ENCODE measurements around the gene WDR6. TPM values are rescaled to one million over a fixed set of nuclear protein-coding genes. Genes with fewer than 3 reads are reported as not detected.

WDR6 gene
- total and polyA plus RNA-seq, 2 experiments from 2014 or later: 76.5 to 156 TPM

DNA sequence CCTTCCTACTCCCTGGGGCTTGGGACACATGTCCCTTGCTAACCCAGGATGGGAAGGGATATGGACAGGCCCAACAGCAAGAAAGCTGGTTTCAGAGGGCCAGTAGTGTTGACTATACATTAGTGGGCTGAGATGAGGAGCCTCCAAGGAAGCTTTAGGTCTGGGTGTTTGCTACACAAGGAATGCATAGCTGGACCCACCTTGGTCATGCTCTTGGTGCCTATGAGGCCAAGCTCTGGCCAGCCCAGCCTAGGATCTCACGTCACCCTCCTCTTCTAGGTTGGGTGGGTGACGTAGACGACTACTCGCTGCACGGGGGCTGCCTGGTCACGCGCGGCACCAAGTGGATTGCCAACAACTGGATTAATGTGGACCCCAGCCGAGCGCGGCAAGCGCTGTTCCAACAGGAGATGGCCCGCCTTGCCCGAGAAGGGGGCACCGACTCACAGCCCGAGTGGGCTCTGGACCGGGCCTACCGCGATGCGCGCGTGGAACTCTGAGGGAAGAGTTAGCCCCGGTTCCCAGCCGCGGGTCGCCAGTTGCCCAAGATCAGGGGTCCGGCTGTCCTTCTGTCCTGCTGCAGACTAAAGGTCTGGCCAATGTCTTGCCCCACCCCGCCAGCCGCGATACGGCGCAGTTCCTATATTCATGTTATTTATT, 653 bp upstream of the WDR6 start:
- peaks cover 3% of the 10 kb centered on the region; the same call in 1 of the 2 replicates for H3K36me3 ChIP-seq (ENCODE audit: insufficient read depth)
- peak overlapping the region; percentile 99 for H3K4me3 ChIP-seq
- TF ChIP-seq, protein P1, sequence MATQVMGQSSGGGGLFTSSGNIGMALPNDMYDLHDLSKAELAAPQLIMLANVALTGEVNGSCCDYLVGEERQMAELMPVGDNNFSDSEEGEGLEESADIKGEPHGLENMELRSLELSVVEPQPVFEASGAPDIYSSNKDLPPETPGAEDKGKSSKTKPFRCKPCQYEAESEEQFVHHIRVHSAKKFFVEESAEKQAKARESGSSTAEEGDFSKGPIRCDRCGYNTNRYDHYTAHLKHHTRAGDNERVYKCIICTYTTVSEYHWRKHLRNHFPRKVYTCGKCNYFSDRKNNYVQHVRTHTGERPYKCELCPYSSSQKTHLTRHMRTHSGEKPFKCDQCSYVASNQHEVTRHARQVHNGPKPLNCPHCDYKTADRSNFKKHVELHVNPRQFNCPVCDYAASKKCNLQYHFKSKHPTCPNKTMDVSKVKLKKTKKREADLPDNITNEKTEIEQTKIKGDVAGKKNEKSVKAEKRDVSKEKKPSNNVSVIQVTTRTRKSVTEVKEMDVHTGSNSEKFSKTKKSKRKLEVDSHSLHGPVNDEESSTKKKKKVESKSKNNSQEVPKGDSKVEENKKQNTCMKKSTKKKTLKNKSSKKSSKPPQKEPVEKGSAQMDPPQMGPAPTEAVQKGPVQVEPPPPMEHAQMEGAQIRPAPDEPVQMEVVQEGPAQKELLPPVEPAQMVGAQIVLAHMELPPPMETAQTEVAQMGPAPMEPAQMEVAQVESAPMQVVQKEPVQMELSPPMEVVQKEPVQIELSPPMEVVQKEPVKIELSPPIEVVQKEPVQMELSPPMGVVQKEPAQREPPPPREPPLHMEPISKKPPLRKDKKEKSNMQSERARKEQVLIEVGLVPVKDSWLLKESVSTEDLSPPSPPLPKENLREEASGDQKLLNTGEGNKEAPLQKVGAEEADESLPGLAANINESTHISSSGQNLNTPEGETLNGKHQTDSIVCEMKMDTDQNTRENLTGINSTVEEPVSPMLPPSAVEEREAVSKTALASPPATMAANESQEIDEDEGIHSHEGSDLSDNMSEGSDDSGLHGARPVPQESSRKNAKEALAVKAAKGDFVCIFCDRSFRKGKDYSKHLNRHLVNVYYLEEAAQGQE (IDR thresholded peaks at IDR 0.05; ENCODE audit: unreplicated experiment): no peak
- TF ChIP-seq STAT1 (IDR thresholded peaks at IDR 0.05; ENCODE audit: unreplicated experiment) (no peak), EZH2phosphoT487 (IDR thresholded peaks at IDR 0.05; ENCODE audit: unreplicated experiment) (no peak), JUNB (IDR thresholded peaks at IDR 0.05; ENCODE audit: unreplicated experiment) (no peak), POLR2AphosphoS5 (IDR thresholded peaks at IDR 0.05; ENCODE audit: low read depth) (no peak)
- TF ChIP-seq, protein P2, sequence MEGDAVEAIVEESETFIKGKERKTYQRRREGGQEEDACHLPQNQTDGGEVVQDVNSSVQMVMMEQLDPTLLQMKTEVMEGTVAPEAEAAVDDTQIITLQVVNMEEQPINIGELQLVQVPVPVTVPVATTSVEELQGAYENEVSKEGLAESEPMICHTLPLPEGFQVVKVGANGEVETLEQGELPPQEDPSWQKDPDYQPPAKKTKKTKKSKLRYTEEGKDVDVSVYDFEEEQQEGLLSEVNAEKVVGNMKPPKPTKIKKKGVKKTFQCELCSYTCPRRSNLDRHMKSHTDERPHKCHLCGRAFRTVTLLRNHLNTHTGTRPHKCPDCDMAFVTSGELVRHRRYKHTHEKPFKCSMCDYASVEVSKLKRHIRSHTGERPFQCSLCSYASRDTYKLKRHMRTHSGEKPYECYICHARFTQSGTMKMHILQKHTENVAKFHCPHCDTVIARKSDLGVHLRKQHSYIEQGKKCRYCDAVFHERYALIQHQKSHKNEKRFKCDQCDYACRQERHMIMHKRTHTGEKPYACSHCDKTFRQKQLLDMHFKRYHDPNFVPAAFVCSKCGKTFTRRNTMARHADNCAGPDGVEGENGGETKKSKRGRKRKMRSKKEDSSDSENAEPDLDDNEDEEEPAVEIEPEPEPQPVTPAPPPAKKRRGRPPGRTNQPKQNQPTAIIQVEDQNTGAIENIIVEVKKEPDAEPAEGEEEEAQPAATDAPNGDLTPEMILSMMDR (conservative IDR thresholded peaks at IDR 0.05; ENCODE audit: low read depth in 2 of 2): no peak
- TF ChIP-seq, protein P3, sequence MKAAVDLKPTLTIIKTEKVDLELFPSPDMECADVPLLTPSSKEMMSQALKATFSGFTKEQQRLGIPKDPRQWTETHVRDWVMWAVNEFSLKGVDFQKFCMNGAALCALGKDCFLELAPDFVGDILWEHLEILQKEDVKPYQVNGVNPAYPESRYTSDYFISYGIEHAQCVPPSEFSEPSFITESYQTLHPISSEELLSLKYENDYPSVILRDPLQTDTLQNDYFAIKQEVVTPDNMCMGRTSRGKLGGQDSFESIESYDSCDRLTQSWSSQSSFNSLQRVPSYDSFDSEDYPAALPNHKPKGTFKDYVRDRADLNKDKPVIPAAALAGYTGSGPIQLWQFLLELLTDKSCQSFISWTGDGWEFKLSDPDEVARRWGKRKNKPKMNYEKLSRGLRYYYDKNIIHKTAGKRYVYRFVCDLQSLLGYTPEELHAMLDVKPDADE (IDR thresholded peaks at IDR 0.05): no peak
- H2AFZ ChIP-seq: peak overlapping the region; percentile 63; the same call in 1 of the 2 replicates
- H3K27ac ChIP-seq (ENCODE audit: low read depth): no peak overlapping the region
- no peaks in the 10 kb centered on the region for H3K27me3 ChIP-seq (ENCODE audit: insufficient read depth)
- H3K27me3 Mint-ChIP-seq (ENCODE audit: insufficient read depth, low read depth, poor library complexity): peaks cover 12% of the 10 kb centered on the region
- peaks cover 23% of the 10 kb centered on the region for H4K20me1 ChIP-seq (replicated peaks; ENCODE audit: insufficient read depth)
- DNase-seq (ENCODE audit: low spot score) (peak; percentile 21), ATAC-seq (0 out of 3 replicates have a peak, but pooled peaks have one; percentile 0)
- H3K27ac Mint-ChIP-seq: peak overlapping the region; percentile 100
- peaks cover 41% of the 10 kb centered on the region for H3K79me2 ChIP-seq (replicated peaks; ENCODE audit: insufficient read depth)
- H3K4me1 Mint-ChIP-seq: peaks cover 15% of the 10 kb centered on the region
- peaks cover 9% of the 10 kb centered on the region for H3K4me1 ChIP-seq (ENCODE audit: insufficient read depth)
- 0 out of 2 replicates have a peak, but pooled peaks cover 5% of the 10 kb centered on the region for H3F3A ChIP-seq (replicated peaks; ENCODE audit: low read depth)
- H3K36me3 Mint-ChIP-seq (ENCODE audit: low read depth): peaks cover 14% of the 10 kb centered on the region
- H3K4me2 ChIP-seq: peak overlapping the region; percentile 95
- H3K4me3 Mint-ChIP-seq: peak overlapping the region; percentile 98
- H3K9me2 ChIP-seq (ENCODE audit: insufficient read depth): no peaks in the 10 kb centered on the region; the same call in 1 of the 2 replicates
- H3K9me3 Mint-ChIP-seq: peaks cover 3% of the 10 kb centered on the region; the same call in 2 of the 3 replicates
